ENCODE results near the gene RANBP3.
"Not testable (repeated sequence)": the region's sequence is repeated elsewhere in the genome, so short reads cannot be mapped to it uniquely, and the experiment has no call there.

Gene RANBP3

GRCh38 chr19:5877882-5878281 is 100.1 kb downstream of the RANBP3 start:
- no peak for DNase-seq

- no peak for DNase-seq
Observed at GRCh38 chr19:5877427-5877826, 100.5 kb downstream of the RANBP3 start.

GRCh38 chr19:5874496-5874895 is 103.4 kb downstream of the RANBP3 start:
- DNase-seq, result not testable (repeated sequence)

- no peak for DNase-seq
Observed at GRCh38 chr19:5873617-5874199, 104.2 kb downstream of the RANBP3 start.

GRCh38 chr19:5870986-5871394 is 107.0 kb downstream of the RANBP3 start:
- no peak for DNase-seq

- no peak for DNase-seq
Observed at GRCh38 chr19:5867201-5868136, 110.5 kb downstream of the RANBP3 start.

All from stimulated activated CD4-positive, alpha-beta T cell treated with anti-CD3 and anti-CD28 coated beads, Interleukin-15, amount 100 ng/mL, for 24 hours (primary cell).